ENCODE results near the gene SYNJ2. TPM values are rescaled to one million over a fixed set of nuclear protein-coding genes. Genes with fewer than 3 reads are reported as not detected.

The SYNJ2 gene
- total RNA-seq, 4 donors from 2014 or later, result 6.6 to 15.6 (median 9.8) TPM

DNA sequence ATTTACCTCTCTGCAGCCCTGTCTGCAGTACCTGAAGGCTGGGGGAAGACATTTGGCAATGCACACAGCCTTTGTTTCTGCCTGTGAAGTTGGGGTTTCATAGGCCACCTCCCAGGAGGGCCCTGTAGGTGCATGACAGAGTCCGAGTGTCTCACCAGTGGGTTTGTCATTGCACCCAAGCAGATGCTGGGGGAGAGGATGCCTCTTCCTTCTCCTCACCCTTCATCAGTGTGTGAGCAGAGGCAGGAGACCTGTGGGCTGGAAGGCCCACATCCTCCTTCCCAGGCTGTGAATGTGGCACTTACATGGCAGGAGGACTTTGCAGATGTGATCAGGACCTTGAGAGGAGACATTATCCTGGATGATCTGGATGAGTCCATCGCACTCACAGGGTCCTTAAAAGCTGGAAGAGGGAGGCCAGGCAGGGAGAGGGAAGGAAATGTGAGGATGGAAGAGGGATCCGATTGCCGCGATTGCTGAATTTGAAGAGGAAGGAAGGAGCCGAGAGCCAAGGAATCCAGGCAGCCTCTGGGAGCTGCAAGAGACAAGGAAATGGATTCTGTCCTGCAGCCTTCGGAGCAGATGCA is 30.4 kb downstream of the SYNJ2 start:
- Histone ChIP-seq H3K4me1 (peaks cover 4 to 50% (median 8%) of the 10 kb centered on the region in 3 donors), H3K9me3 (no peaks in the 10 kb centered on the region), H3K27ac (peak overlapping the region in 1 of 4 donors; percentile 50), H3K36me3 (no peaks in the 10 kb centered on the region), H3K4me3 (no peak overlapping the region), H3K27me3 (no peaks in the 10 kb centered on the region)
- 87 to 90% methylated on average over 6 of the region's 7 CpGs for WGBS, 2 donors
- no peak for TF ChIP-seq POLR2A (IDR thresholded peaks at IDR 0.05)
- no peak for TF ChIP-seq CTCF (IDR thresholded peaks at IDR 0.05)
- intact Hi-C loops (cut with DNase I), result no loop called here
- no peak for DNase-seq

GRCh38 chr6:158013904-158014504 is 32.3 kb downstream of the SYNJ2 start:
- Histone ChIP-seq H3K4me1 (peaks cover 7 to 53% (median 8%) of the 10 kb centered on the region in 3 donors), H3K36me3 (peaks cover 0 to 6% (median 0%) of the 10 kb centered on the region in 3 donors), H3K9me3 (no peaks in the 10 kb centered on the region), H3K27ac (no peak overlapping the region), H3K4me3 (no peak overlapping the region), H3K27me3 (no peaks in the 10 kb centered on the region)
- no peak for DNase-seq
- WGBS, 2 donors, result 80 to 93% methylated on average over 4 of the region's 4 CpGs
- TF ChIP-seq CTCF (IDR thresholded peaks at IDR 0.05), result no peak
- intact Hi-C loops (cut with DNase I), result no loop called here

DNA sequence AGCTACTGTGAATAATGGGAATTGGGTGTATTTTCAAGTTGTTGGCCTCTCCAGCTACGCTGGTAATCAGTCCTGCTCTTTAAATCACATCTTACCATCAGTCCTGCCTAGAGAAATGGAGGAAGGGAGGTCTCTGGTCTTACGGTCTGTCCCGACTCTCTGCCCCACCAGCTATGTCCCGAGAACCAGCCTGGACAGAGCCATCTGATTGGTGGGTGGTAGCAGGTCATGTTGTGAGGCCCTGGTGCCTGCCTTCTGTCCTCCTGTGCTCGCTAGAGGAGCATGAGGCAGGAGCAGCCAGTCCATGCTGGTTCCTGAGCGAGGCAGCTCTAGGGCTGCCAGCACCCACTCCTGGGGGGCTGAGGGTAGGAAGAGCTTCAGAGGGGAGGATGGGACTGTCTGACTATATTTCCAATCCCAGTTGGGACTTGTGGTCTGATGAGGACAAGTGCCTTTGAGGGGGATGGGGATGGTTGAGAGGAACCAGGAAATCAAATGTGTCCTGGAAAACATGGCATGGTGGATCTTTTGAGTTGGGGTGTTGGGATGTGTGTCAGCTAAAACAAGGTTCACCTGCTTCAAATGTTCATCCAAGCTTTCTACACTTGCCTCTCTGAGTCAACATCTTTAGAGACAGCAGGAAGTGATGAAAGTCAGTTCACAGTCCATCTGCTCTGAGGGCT is 33.0 kb downstream of the SYNJ2 start:
- Histone ChIP-seq H3K36me3 (peaks cover 0 to 6% (median 0%) of the 10 kb centered on the region in 3 donors), H3K27ac (no peak overlapping the region), H3K9me3 (no peaks in the 10 kb centered on the region), H3K4me3 (no peak overlapping the region), H3K4me1 (peaks cover 4 to 53% (median 7%) of the 10 kb centered on the region in 3 donors), H3K27me3 (no peaks in the 10 kb centered on the region)
- no peak for DNase-seq
- WGBS, 2 donors, result 96% methylated on average over 3 to 6 of the region's 6 CpGs
- TF ChIP-seq CTCF (IDR thresholded peaks at IDR 0.05), result no peak
- intact Hi-C loops (cut with DNase I), result no loop called here

GRCh38 chr6:158015188-158015506 is 33.5 kb downstream of the SYNJ2 start:
- Histone ChIP-seq H3K27me3 (no peaks in the 10 kb centered on the region), H3K4me3 (no peak overlapping the region), H3K4me1 (peaks cover 3 to 51% (median 7%) of the 10 kb centered on the region in 3 donors), H3K27ac (no peak overlapping the region), H3K9me3 (no peaks in the 10 kb centered on the region), H3K36me3 (peaks cover 0 to 6% (median 0%) of the 10 kb centered on the region in 3 donors)
- intact Hi-C loops (cut with DNase I), result no loop called here
- WGBS, 2 donors, result 93 to 100% methylated on average over 2 of the region's 2 CpGs
- no peak for TF ChIP-seq CTCF (IDR thresholded peaks at IDR 0.05)
- DNase-seq, result no peak
